ENCODE results near the gene CACNA1C. TPM values are rescaled to one million over a fixed set of nuclear protein-coding genes. Genes with fewer than 3 reads are reported as not detected.

Gene CACNA1C
- total and polyA plus RNA-seq, 5 donors from 2014 or later: 0.02 to 0.14 (median 0.10) TPM

DNA sequence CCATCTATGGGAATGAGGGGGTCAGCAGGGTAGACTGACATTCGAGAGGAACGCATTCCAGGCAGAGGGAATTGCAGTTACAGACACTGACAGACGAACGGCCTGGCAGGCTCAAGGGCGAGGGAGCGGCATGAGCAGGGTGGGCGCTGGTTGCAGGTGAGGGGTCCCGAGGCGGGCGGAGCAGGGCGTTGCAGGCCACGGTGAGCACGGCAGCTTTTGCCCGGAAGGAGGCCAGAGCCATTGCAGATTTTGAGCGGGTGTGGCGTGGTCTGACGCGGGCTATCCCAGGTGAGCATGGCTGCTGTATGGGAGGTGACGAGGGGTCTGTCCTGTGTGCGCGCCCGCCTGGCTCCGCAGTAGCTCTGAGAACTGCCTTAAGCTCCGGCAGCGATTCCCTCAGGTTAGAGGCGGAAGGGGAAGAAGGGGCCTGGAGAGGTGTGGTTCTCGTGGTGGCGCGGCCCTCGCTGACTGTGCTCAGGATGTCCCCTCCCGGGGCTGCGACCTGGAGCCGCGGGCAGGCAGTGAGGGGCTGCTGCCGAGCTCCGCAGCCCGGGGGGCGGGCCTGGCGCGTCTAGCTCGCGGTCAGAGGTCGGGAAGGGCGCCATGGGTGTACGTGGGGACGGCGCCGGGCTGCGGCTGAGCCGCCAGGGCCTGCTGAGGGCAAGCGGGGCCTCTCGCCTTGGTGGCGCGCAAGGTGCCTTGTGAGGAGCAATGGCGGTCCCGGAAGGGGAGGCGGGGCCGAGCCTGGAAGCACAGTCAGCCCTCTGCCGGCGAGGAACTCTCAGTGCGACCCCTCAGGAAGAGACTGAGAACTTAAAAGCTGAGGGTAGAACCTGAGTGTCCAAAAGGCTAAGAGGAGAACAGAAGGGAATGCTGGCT, 177.1 kb downstream of the CACNA1C start:
- H3K27me3 Mint-ChIP-seq: peaks cover 19% of the 10 kb centered on the region
- Histone ChIP-seq H3K4me3 (ENCODE audit: low read depth, low read length) (no peak overlapping the region), H3K27ac (ENCODE audit: insufficient read depth, low read length, poor library complexity, severe bottlenecking) (no peak overlapping the region), H3K4me1 (ENCODE audit: control insufficient read depth, insufficient read depth, low read length, poor library complexity, severe bottlenecking) (no peaks in the 10 kb centered on the region), H3K27me3 (ENCODE audit: control insufficient read depth, insufficient read depth, low read length) (peaks cover 3% of the 10 kb centered on the region), H3K36me3 (ENCODE audit: control insufficient read depth, insufficient read depth, low read length) (no peaks in the 10 kb centered on the region), H3K9me3 (ENCODE audit: control insufficient read depth in 2 of 2, low read length in 2 of 2) (no peaks in the 10 kb centered on the region)
- no peaks in the 10 kb centered on the region for H3K4me1 Mint-ChIP-seq
- ATAC-seq (ENCODE audit: low read depth in 2 of 2): no peak
- no peak overlapping the region for H3K27ac Mint-ChIP-seq
- DNase-seq: no peak
- H3K4me3 Mint-ChIP-seq: peak overlapping the region in 1 of 4 donors; percentile 25
- peaks cover 0 to 6% (median 0%) of the 10 kb centered on the region in 7 donors for H3K9me3 Mint-ChIP-seq
- H3K36me3 Mint-ChIP-seq: no peaks in the 10 kb centered on the region

DNA sequence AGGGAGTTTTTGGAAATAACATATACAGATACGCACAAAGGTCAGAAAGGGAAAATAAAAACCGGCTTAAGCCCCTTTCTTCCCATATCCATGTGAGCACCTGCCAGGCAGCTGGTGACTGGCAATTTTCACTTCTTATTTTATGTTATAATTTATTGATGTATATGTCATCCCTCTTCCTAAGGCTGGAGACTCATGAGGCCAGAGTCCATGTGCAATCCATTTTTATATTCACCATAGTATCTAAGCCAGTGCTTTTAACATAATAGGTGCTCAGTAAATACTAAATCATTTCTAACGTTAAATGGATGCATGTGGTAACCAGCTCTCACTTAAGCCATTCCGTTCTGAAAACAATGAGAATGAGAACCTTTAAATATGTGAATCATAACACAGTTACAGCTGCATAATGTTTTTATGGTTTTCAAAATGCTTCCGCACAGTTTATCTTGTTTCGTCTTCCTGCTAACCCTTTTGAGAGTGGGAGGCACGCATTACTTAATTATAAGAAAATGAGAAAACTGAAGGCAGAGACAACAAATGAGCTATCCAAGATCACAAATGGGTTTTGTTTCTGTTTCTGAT, 178.3 kb downstream of the CACNA1C start:
- ATAC-seq (ENCODE audit: low read depth in 2 of 2): no peak
- no peaks in the 10 kb centered on the region for H3K4me1 Mint-ChIP-seq
- no peak overlapping the region for H3K27ac ChIP-seq (ENCODE audit: insufficient read depth, low read length, poor library complexity, severe bottlenecking)
- no peaks in the 10 kb centered on the region for H3K9me3 ChIP-seq (ENCODE audit: control insufficient read depth in 2 of 2, low read length in 2 of 2)
- no peaks in the 10 kb centered on the region for H3K4me1 ChIP-seq (ENCODE audit: control insufficient read depth, insufficient read depth, low read length, poor library complexity, severe bottlenecking)
- H3K27ac Mint-ChIP-seq: no peak overlapping the region
- H3K27me3 ChIP-seq (ENCODE audit: control insufficient read depth, insufficient read depth, low read length): peaks cover 6% of the 10 kb centered on the region
- H3K9me3 Mint-ChIP-seq: peaks cover 0 to 6% (median 0%) of the 10 kb centered on the region in 7 donors
- H3K27me3 Mint-ChIP-seq: peaks cover 24% of the 10 kb centered on the region
- H3K4me3 ChIP-seq (ENCODE audit: low read depth, low read length): no peak overlapping the region
- no peaks in the 10 kb centered on the region for H3K36me3 Mint-ChIP-seq
- no peaks in the 10 kb centered on the region for H3K36me3 ChIP-seq (ENCODE audit: control insufficient read depth, insufficient read depth, low read length)
- no peak overlapping the region for H3K4me3 Mint-ChIP-seq
- no peak for DNase-seq

DNA sequence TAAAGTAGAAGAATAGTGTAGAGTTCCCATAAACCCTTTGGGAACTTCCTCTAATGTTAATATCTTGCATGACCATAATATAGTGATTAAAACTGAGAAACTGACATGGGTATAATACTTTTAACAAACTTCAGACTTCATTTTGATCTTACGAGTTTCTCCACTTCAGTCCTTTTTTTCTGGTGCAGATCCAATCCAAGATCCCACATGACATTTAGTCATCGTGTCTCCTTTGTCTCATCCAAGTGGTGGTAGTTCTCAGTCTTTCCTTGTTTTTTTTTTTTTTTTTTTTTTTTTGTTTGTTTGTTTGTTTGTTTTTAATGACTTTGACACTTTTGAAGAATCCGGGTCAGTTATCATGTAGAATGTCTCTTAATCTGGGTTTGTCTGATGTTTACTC, 179.2 kb downstream of the CACNA1C start:
- Mint-ChIP-seq H3K27me3 (peaks cover 21% of the 10 kb centered on the region), H3K9me3 (peaks cover 0 to 6% (median 0%) of the 10 kb centered on the region in 7 donors)

DNA sequence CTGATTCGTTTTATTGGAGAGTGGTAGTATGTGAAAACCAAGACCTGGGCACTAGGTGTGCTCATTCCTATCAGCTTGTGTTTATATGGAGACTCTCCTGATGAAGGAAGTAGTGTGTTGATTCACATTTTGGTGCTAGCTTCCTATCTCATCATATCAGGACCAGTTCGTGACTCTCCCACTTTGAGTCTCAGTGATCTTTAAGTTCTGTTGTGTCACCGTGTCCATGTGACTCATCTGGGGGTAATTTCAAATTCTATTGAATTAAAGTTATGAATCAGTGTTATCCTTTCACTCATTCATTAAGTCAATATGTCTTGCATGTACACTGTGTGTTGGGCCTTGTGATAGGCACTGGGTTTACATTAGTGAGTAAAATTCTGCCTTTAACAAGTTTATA, 180.2 kb downstream of the CACNA1C start:
- Mint-ChIP-seq H3K27ac (no peak overlapping the region), H3K4me1 (no peaks in the 10 kb centered on the region), H3K4me3 (no peak overlapping the region), H3K9me3 (peaks cover 0 to 2% (median 0%) of the 10 kb centered on the region in 7 donors), H3K27me3 (peaks cover 11% of the 10 kb centered on the region), H3K36me3 (no peaks in the 10 kb centered on the region)
- DNase-seq (no peak), ATAC-seq (ENCODE audit: low read depth in 2 of 2) (no peak)
- H3K36me3 ChIP-seq (ENCODE audit: control insufficient read depth, insufficient read depth, low read length): no peaks in the 10 kb centered on the region
- H3K27me3 ChIP-seq (ENCODE audit: control insufficient read depth, insufficient read depth, low read length): peaks cover 6% of the 10 kb centered on the region
- no peaks in the 10 kb centered on the region for H3K4me1 ChIP-seq (ENCODE audit: control insufficient read depth, insufficient read depth, low read length, poor library complexity, severe bottlenecking)
- no peaks in the 10 kb centered on the region for H3K9me3 ChIP-seq (ENCODE audit: control insufficient read depth in 2 of 2, low read length in 2 of 2)
- no peak overlapping the region for H3K27ac ChIP-seq (ENCODE audit: insufficient read depth, low read length, poor library complexity, severe bottlenecking)
- no peak overlapping the region for H3K4me3 ChIP-seq (ENCODE audit: low read depth, low read length)

More for the DNA sequence above, 179.2 kb downstream of the CACNA1C start:
- Histone ChIP-seq H3K9me3 (ENCODE audit: control insufficient read depth in 2 of 2, low read length in 2 of 2) (no peaks in the 10 kb centered on the region), H3K4me3 (ENCODE audit: low read depth, low read length) (no peak overlapping the region), H3K27me3 (ENCODE audit: control insufficient read depth, insufficient read depth, low read length) (peaks cover 6% of the 10 kb centered on the region), H3K27ac (ENCODE audit: insufficient read depth, low read length, poor library complexity, severe bottlenecking) (no peak overlapping the region), H3K36me3 (ENCODE audit: control insufficient read depth, insufficient read depth, low read length) (no peaks in the 10 kb centered on the region), H3K4me1 (ENCODE audit: control insufficient read depth, insufficient read depth, low read length, poor library complexity, severe bottlenecking) (no peaks in the 10 kb centered on the region)
- H3K4me3 Mint-ChIP-seq: no peak overlapping the region
- no peak for DNase-seq
- no peak overlapping the region for H3K27ac Mint-ChIP-seq
- H3K4me1 Mint-ChIP-seq: no peaks in the 10 kb centered on the region
- ATAC-seq (ENCODE audit: low read depth in 2 of 2): no peak
- H3K36me3 Mint-ChIP-seq: no peaks in the 10 kb centered on the region

DNA sequence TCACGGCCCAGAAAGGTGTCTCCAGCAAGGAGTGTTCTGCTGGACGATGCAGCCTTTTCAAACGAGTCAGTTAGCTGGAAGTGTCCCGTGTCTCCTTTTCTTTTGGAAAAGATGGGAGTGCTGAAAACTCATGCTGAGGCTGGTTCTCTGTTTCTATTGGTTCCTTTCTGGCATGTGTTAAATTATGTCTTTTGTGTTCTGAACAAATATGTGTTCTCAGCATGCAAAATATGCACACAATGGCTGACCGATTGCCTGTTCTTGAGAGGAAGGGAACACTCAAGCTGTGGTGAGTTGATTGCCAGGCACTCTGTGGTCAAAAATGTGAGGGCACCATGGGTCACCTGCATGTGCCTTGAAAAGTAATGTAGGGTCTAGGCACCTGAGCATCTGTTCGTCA, 181.3 kb downstream of the CACNA1C start:
- DNase-seq (no peak), ATAC-seq (ENCODE audit: low read depth in 2 of 2) (no peak)
- no peak overlapping the region for H3K27ac Mint-ChIP-seq
- no peaks in the 10 kb centered on the region for H3K4me1 ChIP-seq (ENCODE audit: control insufficient read depth, insufficient read depth, low read length, poor library complexity, severe bottlenecking)
- H3K27me3 ChIP-seq (ENCODE audit: control insufficient read depth, insufficient read depth, low read length): peaks cover 6% of the 10 kb centered on the region
- no peak overlapping the region for H3K27ac ChIP-seq (ENCODE audit: insufficient read depth, low read length, poor library complexity, severe bottlenecking)
- no peak overlapping the region for H3K4me3 ChIP-seq (ENCODE audit: low read depth, low read length)
- no peaks in the 10 kb centered on the region for H3K36me3 Mint-ChIP-seq
- peaks cover 11% of the 10 kb centered on the region for H3K27me3 Mint-ChIP-seq
- no peaks in the 10 kb centered on the region for H3K36me3 ChIP-seq (ENCODE audit: control insufficient read depth, insufficient read depth, low read length)
- H3K4me3 Mint-ChIP-seq: no peak overlapping the region
- no peaks in the 10 kb centered on the region for H3K9me3 ChIP-seq (ENCODE audit: control insufficient read depth in 2 of 2, low read length in 2 of 2)
- H3K9me3 Mint-ChIP-seq: peaks cover 0 to 1% (median 0%) of the 10 kb centered on the region in 7 donors
- H3K4me1 Mint-ChIP-seq: no peaks in the 10 kb centered on the region

DNA sequence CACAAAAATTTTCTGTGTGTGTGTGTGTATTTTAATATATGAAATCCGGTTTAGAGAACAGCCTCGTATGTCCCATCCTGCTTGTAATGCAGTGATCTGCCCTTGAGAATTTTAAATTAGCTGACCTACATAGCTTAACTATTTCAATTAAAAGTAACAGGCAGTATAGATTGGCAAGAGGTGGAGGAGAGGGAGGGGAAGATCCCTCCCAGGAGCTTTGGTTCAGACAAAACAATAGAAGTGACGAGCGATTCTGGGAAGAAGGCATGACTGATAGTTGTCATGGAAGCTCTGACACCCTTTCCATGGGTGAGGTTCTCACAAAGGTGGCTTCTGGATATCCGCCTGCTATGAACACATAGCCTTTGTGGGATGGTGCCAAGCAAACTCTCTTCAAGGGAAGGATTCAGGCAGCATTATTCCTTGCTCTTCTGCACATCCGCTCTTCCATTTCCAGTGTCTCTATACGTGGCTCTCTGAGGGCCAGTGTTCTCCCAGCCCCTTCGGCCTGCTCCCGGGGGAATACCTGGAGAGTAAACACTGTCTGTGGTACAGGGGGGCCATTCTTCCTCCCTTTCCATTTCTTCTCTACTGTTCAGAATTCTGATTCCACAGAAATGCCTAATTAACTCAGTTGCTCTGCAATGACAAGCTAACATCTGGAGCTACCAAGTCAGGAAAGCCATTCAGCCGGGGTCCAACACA, 182.0 kb downstream of the CACNA1C start:
- Histone ChIP-seq H3K27me3 (ENCODE audit: control insufficient read depth, insufficient read depth, low read length) (peaks cover 6% of the 10 kb centered on the region), H3K27ac (ENCODE audit: insufficient read depth, low read length, poor library complexity, severe bottlenecking) (no peak overlapping the region), H3K4me3 (ENCODE audit: low read depth, low read length) (no peak overlapping the region), H3K36me3 (ENCODE audit: control insufficient read depth, insufficient read depth, low read length) (no peaks in the 10 kb centered on the region), H3K4me1 (ENCODE audit: control insufficient read depth, insufficient read depth, low read length, poor library complexity, severe bottlenecking) (no peaks in the 10 kb centered on the region), H3K9me3 (ENCODE audit: control insufficient read depth in 2 of 2, low read length in 2 of 2) (no peaks in the 10 kb centered on the region)
- Mint-ChIP-seq H3K36me3 (no peaks in the 10 kb centered on the region), H3K4me1 (no peaks in the 10 kb centered on the region), H3K27ac (peak overlapping the region in 1 of 3 donors; percentile 32), H3K9me3 (no peaks in the 10 kb centered on the region), H3K27me3 (peaks cover 11% of the 10 kb centered on the region), H3K4me3 (no peak overlapping the region)
- DNase-seq (no peak), ATAC-seq (ENCODE audit: low read depth in 2 of 2) (no peak)

DNA sequence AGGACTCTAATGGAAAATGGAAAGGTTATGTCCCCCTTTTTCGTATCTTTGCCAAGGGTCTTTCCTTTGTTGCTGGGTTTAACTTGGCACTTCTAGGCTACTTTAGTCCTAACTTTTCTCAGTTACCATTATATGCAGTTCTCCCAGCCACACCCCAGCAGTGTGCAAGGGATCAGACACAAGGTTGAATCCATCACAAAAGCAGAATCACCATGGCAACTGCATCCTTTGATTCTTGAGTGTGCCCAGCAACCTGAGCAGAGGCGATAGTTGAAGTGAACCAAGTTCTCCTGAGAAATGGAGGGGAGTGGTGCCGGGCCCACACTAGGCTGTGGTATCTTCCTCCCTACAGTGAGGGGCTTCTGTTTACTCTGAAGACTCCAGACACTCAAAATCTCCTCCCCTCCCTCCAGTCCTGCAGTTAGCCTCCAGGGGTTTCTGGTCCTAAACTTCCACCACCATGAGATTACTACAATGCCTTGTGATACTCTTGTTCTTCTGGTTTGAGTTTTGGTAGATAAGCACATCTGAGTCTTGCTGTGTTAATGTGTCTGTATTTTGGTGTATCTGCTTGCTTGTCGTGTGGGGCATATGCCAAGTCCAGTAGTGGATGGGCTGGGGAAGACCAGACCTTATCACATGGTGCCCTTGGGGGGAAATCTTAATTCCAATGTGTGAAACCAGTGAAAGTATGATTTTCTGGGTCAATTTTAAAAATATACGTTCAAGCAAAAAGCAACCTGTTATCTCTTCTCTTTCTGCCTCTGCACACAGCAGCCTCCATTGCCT, 183.9 kb downstream of the CACNA1C start:
- H3K27ac ChIP-seq (ENCODE audit: insufficient read depth, low read length, poor library complexity, severe bottlenecking): no peak overlapping the region
- peaks cover 6% of the 10 kb centered on the region for H3K27me3 ChIP-seq (ENCODE audit: control insufficient read depth, insufficient read depth, low read length)
- H3K36me3 ChIP-seq (ENCODE audit: control insufficient read depth, insufficient read depth, low read length): no peaks in the 10 kb centered on the region
- Mint-ChIP-seq H3K9me3 (no peaks in the 10 kb centered on the region), H3K27ac (no peak overlapping the region), H3K36me3 (no peaks in the 10 kb centered on the region), H3K4me3 (no peak overlapping the region), H3K27me3 (peaks cover 11% of the 10 kb centered on the region), H3K4me1 (no peaks in the 10 kb centered on the region)
- DNase-seq: no peak
- no peaks in the 10 kb centered on the region for H3K9me3 ChIP-seq (ENCODE audit: control insufficient read depth in 2 of 2, low read length in 2 of 2)
- ATAC-seq (ENCODE audit: low read depth in 2 of 2): no peak
- no peak overlapping the region for H3K4me3 ChIP-seq (ENCODE audit: low read depth, low read length)
- H3K4me1 ChIP-seq (ENCODE audit: control insufficient read depth, insufficient read depth, low read length, poor library complexity, severe bottlenecking): no peaks in the 10 kb centered on the region
